Testis (tissue), 3 donors: ENCODE measurements around the gene ZNF878. TPM values are rescaled to one million over a fixed set of nuclear protein-coding genes. Genes with fewer than 3 reads are reported as not detected.

Experiments
- DNase-seq: peaks from one replicate; pipeline ENCODE4 v3.0.0-alpha.2; 2019
- H3K27ac ChIP-seq, 2 donors: fragments of 200-600 bp; sonication (generic); one replicate each; pipeline ENCODE4 v1.5.1; 2019
- H3K27me3 ChIP-seq: fragments of 200-600 bp; sonication (generic); one replicate; pipeline ENCODE4 v1.5.1; 2019
- H3K36me3 ChIP-seq: fragments of 200-600 bp; sonication (generic); one replicate; pipeline ENCODE4 v1.5.1; 2017; ENCODE audit warnings: low read depth; ENCODE audit errors: missing control alignments
- H3K4me1 ChIP-seq: fragments of 200-600 bp; sonication (generic); one replicate; pipeline ENCODE4 v1.5.1; 2019
- H3K4me3 ChIP-seq, 2 donors: fragments of 200-600 bp; sonication (generic); one replicate each; pipeline ENCODE4 v1.5.1; 2017 to 2019
- H3K9me3 ChIP-seq: fragments of 200-600 bp; sonication (generic); one replicate; pipeline ENCODE4 v1.5.1; 2017
- CTCF ChIP-seq, 3 experiments: fragments of 450-650 bp in 2 of 3; fragments of 200-600 bp in 1 of 3; sonication (generic) in 1 of 3; IDR thresholded peaks; one replicate each; pipeline ENCODE4 v1.5.1; 2016 to 2019; ENCODE audit warnings: antibody characterized with exemption in 3 of 3, mild to moderate bottlenecking in 2 of 3, moderate library complexity in 1 of 3
- POLR2A ChIP-seq: fragments of 450-650 bp; IDR thresholded peaks from one replicate; pipeline ENCODE4 v1.6.1; 2017; ENCODE audit warnings: antibody characterized with exemption, mild to moderate bottlenecking, moderate library complexity
- WGBS, 2 donors: methylation state at CpG; one replicate each; pipeline ENCODE4 v1.1.5; 2018; 5-methylcytosine and 5-hydroxymethylcytosine counted together
- intact Hi-C: fragments of 100-400 bp; cut with DNase I; formaldehyde crosslinking; loops from one replicate; pipeline ENCODE4 v1.15.1; 2023; ENCODE audit warnings: low total_unique reads
- polyA plus RNA-seq: library from polyadenylated mRNA; stranded (reverse); fragments of 350-450 nt; fragmentation: Illumina TruSeq; extraction: RNeasy Lipid Tissue Mini Kit (QIAGEN cat#74804); gene quantifications from one replicate; pipeline ENCODE4 v1.2.3, GENCODE V29; 2014; ENCODE audit warnings: low read depth, low replicate concordance; ENCODE audit not compliant: insufficient read depth
- total RNA-seq, 2 donors: library from RNA; depleted of rRNA; stranded (reverse); fragments of >200 nt; gene quantifications; one replicate each; pipeline ENCODE4 v1.2.3, GENCODE V29; 2016

Gene ZNF878
- total and polyA plus RNA-seq, 3 donors from 2014 or later: 0.31 to 1.1 (median 0.54) TPM

GRCh38 chr19:12034620-12035019, 18.1 kb downstream of the ZNF878 start:
- intact Hi-C loops: no loop called here
- Histone ChIP-seq H3K9me3 (no peaks in the 10 kb centered on the region), H3K4me1 (peaks cover 7% of the 10 kb centered on the region), H3K4me3 (peak overlapping the region; percentile 85 to 91), H3K27ac (peak overlapping the region; percentile 90 to 93), H3K36me3 (no peaks in the 10 kb centered on the region), H3K27me3 (no peaks in the 10 kb centered on the region)
- no peak for TF ChIP-seq CTCF (IDR thresholded peaks at IDR 0.05)
- TF ChIP-seq POLR2A: no peak
- WGBS, 2 donors: 13 to 19% methylated on average over 8 of the region's 8 CpGs
- no peak for DNase-seq

- no peak overlapping the region for H3K27ac ChIP-seq
- H3K4me1 ChIP-seq: peaks cover 7% of the 10 kb centered on the region
- 67 to 78% methylated on average over 2 of the region's 2 CpGs for WGBS, 2 donors
- no peaks in the 10 kb centered on the region for H3K36me3 ChIP-seq
- no peak for TF ChIP-seq POLR2A
- TF ChIP-seq CTCF (IDR thresholded peaks at IDR 0.05): no peak
- H3K4me3 ChIP-seq: no peak overlapping the region
- H3K9me3 ChIP-seq: no peaks in the 10 kb centered on the region
- intact Hi-C loops: no loop called here
- H3K27me3 ChIP-seq: no peaks in the 10 kb centered on the region
- DNase-seq: no peak
Observed at GRCh38 chr19:12034198-12034597, 18.6 kb downstream of the ZNF878 start.

GRCh38 chr19:12015753-12016116, 37.0 kb downstream of the ZNF878 start:
- intact Hi-C loops: no loop called here
- Histone ChIP-seq H3K36me3 (no peaks in the 10 kb centered on the region), H3K27me3 (no peaks in the 10 kb centered on the region), H3K4me1 (no peaks in the 10 kb centered on the region), H3K9me3 (no peaks in the 10 kb centered on the region), H3K4me3 (no peak overlapping the region), H3K27ac (no peak overlapping the region)
- no peak for DNase-seq
- WGBS, 2 donors: 64 to 78% methylated on average over 2 of the region's 2 CpGs
- no peak for TF ChIP-seq CTCF (IDR thresholded peaks at IDR 0.05)
- TF ChIP-seq POLR2A: no peak

- H3K27me3 ChIP-seq: no peaks in the 10 kb centered on the region
- 94 to 99% methylated on average over 9 of the region's 9 CpGs for WGBS, 2 donors
- no peak overlapping the region for H3K27ac ChIP-seq
- no peak for TF ChIP-seq CTCF (IDR thresholded peaks at IDR 0.05)
- no peak for TF ChIP-seq POLR2A
- no peak overlapping the region for H3K4me3 ChIP-seq
- no peaks in the 10 kb centered on the region for H3K4me1 ChIP-seq
- H3K9me3 ChIP-seq: no peaks in the 10 kb centered on the region
- H3K36me3 ChIP-seq: no peaks in the 10 kb centered on the region
- DNase-seq: no peak
- intact Hi-C loops: no loop called here
Observed at GRCh38 chr19:12015015-12015752, 37.6 kb downstream of the ZNF878 start.
